ENCODE results near the gene OLIG2.

DNA sequence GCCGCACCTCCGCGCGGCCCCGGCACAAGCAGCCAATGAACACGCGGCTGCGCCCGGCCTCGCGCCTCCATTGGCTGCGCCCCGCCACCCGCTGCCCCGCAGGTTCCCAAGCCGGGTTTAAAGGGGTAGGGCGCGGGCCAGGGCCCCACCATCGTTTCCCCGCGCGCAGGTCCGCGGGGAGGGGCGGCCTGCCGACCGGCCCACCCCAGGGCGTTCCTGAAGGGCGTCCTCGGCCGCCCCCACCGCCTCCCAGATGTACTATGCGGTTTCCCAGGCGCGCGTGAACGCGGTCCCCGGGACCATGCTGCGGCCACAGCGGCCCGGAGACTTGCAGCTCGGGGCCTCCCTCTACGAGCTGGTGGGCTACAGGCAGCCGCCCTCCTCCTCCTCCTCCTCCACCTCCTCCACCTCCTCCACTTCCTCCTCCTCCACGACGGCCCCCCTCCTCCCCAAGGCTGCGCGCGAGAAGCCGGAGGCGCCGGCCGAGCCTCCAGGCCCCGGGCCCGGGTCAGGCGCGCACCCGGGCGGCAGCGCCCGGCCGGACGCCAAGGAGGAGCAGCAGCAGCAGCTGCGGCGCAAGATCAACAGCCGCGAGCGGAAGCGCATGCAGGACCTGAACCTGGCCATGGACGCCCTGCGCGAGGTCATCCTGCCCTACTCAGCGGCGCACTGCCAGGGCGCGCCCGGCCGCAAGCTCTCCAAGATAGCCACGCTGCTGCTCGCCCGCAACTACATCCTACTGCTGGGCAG lies 44.4 kb downstream of the OLIG2 start, which contains the start of gene OLIG1:
- TF ChIP-seq CTCF (IDR thresholded peaks at IDR 0.05) (no peak), POLR2A (IDR thresholded peaks at IDR 0.05) (no peak), POLR2AphosphoS5 (IDR thresholded peaks at IDR 0.05; ENCODE audit: insufficient read depth in 1 of 2, low read depth in 1 of 2) (no peak)

Data from vagina (tissue), 2 donors.